Tibial artery (tissue), 4 donors: ENCODE data around the gene ZFPM1.

Source experiments
- DNase-seq, 2 donors: peaks; one replicate each; pipeline ENCODE4 v3.0.0-alpha.2; 2019
- H3K27ac ChIP-seq, 2 donors: fragments of 200-600 bp; sonication (generic) in 1 of 2; 1 replicate in 1 of 2; 2 replicates in 1 of 2; pipeline ENCODE4 v1.5.1; 2018 to 2019; ENCODE audit warnings: mild to moderate bottlenecking in 1 of 2
- H3K27me3 ChIP-seq, 2 donors: fragments of 200-600 bp; sonication (generic) in 1 of 2; one replicate each; pipeline versions ENCODE4 v1.5.1 to v1.6.0; 2016 to 2019
- H3K36me3 ChIP-seq, 3 donors: fragments of 200-600 bp; sonication (generic) in 2 of 3; one replicate each; pipeline ENCODE4 v1.5.1; 2016 to 2019; ENCODE audit warnings: mild to moderate bottlenecking in 2 of 3
- H3K4me1 ChIP-seq, 4 donors: fragments of 200-600 bp; sonication (generic) in 2 of 4; 1 replicate in 3 of 4; 2 replicates in 1 of 4; pipeline ENCODE4 v1.5.1; 2016 to 2019
- H3K4me3 ChIP-seq, 2 donors: fragments of 200-600 bp; sonication (generic) in 1 of 2; 1 replicate in 1 of 2; 2 replicates in 1 of 2; pipeline ENCODE4 v1.5.1; 2018 to 2019; ENCODE audit warnings: mild to moderate bottlenecking in 2 of 2
- H3K9me3 ChIP-seq, 3 donors: fragments of 200-600 bp; sonication (generic) in 1 of 3; one replicate each; pipeline ENCODE4 v1.5.1; 2016 to 2019
- CTCF ChIP-seq, 2 experiments: fragments of 200-600 bp in 1 of 2; fragments of 450-650 bp in 1 of 2; IDR thresholded peaks; one replicate each; pipeline ENCODE4 v1.5.1; 2017 to 2019; ENCODE audit warnings: antibody characterized with exemption in 2 of 2, mild to moderate bottlenecking in 1 of 2, moderate library complexity in 1 of 2
- intact Hi-C: fragments of 100-400 bp; cut with DNase I; formaldehyde crosslinking; loops from one replicate; pipeline ENCODE4 v1.15.0; 2023; ENCODE audit warnings: low total_unique reads

ZFPM1 gene

GRCh38 chr16:88580371-88580770, 127.3 kb downstream of the ZFPM1 start:
- Histone ChIP-seq H3K27ac (no peak overlapping the region), H3K4me3 (no peak overlapping the region), H3K9me3 (no peaks in the 10 kb centered on the region), H3K27me3 (no peaks in the 10 kb centered on the region), H3K4me1 (peaks cover 0 to 5% (median 0%) of the 10 kb centered on the region in 4 donors), H3K36me3 (peaks cover 26 to 81% (median 64%) of the 10 kb centered on the region in 3 donors)
- no peak for DNase-seq
- intact Hi-C loops, result no loop called here
- TF ChIP-seq CTCF (IDR thresholded peaks at IDR 0.05), result no peak

GRCh38 chr16:88581033-88581432, 128.0 kb downstream of the ZFPM1 start:
- no peak overlapping the region for H3K27ac ChIP-seq
- H3K27me3 ChIP-seq, result no peaks in the 10 kb centered on the region
- H3K4me1 ChIP-seq, result peaks cover 0 to 5% (median 0%) of the 10 kb centered on the region in 4 donors
- peaks cover 26 to 75% (median 61%) of the 10 kb centered on the region in 3 donors for H3K36me3 ChIP-seq
- DNase-seq, result no peak
- intact Hi-C loops, result no loop called here
- no peak for TF ChIP-seq CTCF (IDR thresholded peaks at IDR 0.05)
- H3K9me3 ChIP-seq, result no peaks in the 10 kb centered on the region
- no peak overlapping the region for H3K4me3 ChIP-seq

- peaks cover 19 to 74% (median 60%) of the 10 kb centered on the region in 3 donors for H3K36me3 ChIP-seq
- H3K27me3 ChIP-seq, result no peaks in the 10 kb centered on the region
- no peak overlapping the region for H3K4me3 ChIP-seq
- H3K9me3 ChIP-seq, result no peaks in the 10 kb centered on the region
- intact Hi-C loops, result no loop called here
- H3K4me1 ChIP-seq, result peaks cover 0 to 5% (median 0%) of the 10 kb centered on the region in 4 donors
- no peak for TF ChIP-seq CTCF (IDR thresholded peaks at IDR 0.05)
- no peak for DNase-seq
- no peak overlapping the region for H3K27ac ChIP-seq
Measured at GRCh38 chr16:88582912-88583575, 130.0 kb downstream of the ZFPM1 start.

- H3K36me3 ChIP-seq, result peaks cover 20 to 74% (median 60%) of the 10 kb centered on the region in 3 donors
- no peaks in the 10 kb centered on the region for H3K27me3 ChIP-seq
- no peaks in the 10 kb centered on the region for H3K4me1 ChIP-seq
- H3K9me3 ChIP-seq, result no peaks in the 10 kb centered on the region
- no peak overlapping the region for H3K4me3 ChIP-seq
- DNase-seq, result no peak
- intact Hi-C loops, result no loop called here
- no peak overlapping the region for H3K27ac ChIP-seq
- TF ChIP-seq CTCF (IDR thresholded peaks at IDR 0.05), result no peak
Measured at GRCh38 chr16:88584676-88585075, 131.6 kb downstream of the ZFPM1 start.

- Histone ChIP-seq H3K4me3 (no peak overlapping the region), H3K9me3 (no peaks in the 10 kb centered on the region), H3K4me1 (no peaks in the 10 kb centered on the region), H3K36me3 (peaks cover 22 to 74% (median 62%) of the 10 kb centered on the region in 3 donors), H3K27me3 (no peaks in the 10 kb centered on the region), H3K27ac (no peak overlapping the region)
- intact Hi-C loops, result no loop called here
- DNase-seq, result no peak
- no peak for TF ChIP-seq CTCF (IDR thresholded peaks at IDR 0.05)
Measured at GRCh38 chr16:88585269-88585668, 132.2 kb downstream of the ZFPM1 start.
